IPS-18c (cell line): ENCODE data around the gene MYO19.

Experiments
- H3K4me3 ChIP-seq: 2 replicates; pipeline ENCODE4 v1.7.0; 2013; ENCODE audit warnings: low read depth, mild to moderate bottlenecking, low read length, moderate library complexity; ENCODE audit not compliant: insufficient read depth
- H3K9me3 ChIP-seq: one replicate; pipeline ENCODE4 v1.6.1; 2013; ENCODE audit warnings: mild to moderate bottlenecking, low read length, moderate library complexity; ENCODE audit not compliant: control insufficient read depth, insufficient read depth

MYO19 gene

GRCh38 chr17:36507266-36507665, 27.4 kb downstream of the MYO19 start:
- Histone ChIP-seq H3K4me3 (no peak overlapping the region), H3K9me3 (no peaks in the 10 kb centered on the region)

- no peak overlapping the region for H3K4me3 ChIP-seq
- no peaks in the 10 kb centered on the region for H3K9me3 ChIP-seq
These were observed 27.8 kb downstream of the MYO19 start for GRCh38 chr17:36506831-36507230.

GRCh38 chr17:36506249-36506826, 28.3 kb downstream of the MYO19 start:
- Histone ChIP-seq H3K9me3 (no peaks in the 10 kb centered on the region), H3K4me3 (no peak overlapping the region)

- Histone ChIP-seq H3K4me3 (no peak overlapping the region), H3K9me3 (peaks cover 2% of the 10 kb centered on the region)
These were observed 29.5 kb downstream of the MYO19 start for GRCh38 chr17:36505171-36505570.

- Histone ChIP-seq H3K9me3 (peaks cover 2% of the 10 kb centered on the region), H3K4me3 (no peak overlapping the region)
These were observed 30.5 kb downstream of the MYO19 start for GRCh38 chr17:36504156-36504545.

GRCh38 chr17:36503456-36504155, 31.1 kb downstream of the MYO19 start:
- peaks cover 2% of the 10 kb centered on the region for H3K9me3 ChIP-seq
- H3K4me3 ChIP-seq: no peak overlapping the region

- Histone ChIP-seq H3K9me3 (peaks cover 2% of the 10 kb centered on the region), H3K4me3 (no peak overlapping the region)
These were observed 32.7 kb downstream of the MYO19 start for GRCh38 chr17:36501963-36502362.

- peaks cover 2% of the 10 kb centered on the region for H3K9me3 ChIP-seq
- H3K4me3 ChIP-seq: no peak overlapping the region
These were observed 33.3 kb downstream of the MYO19 start for GRCh38 chr17:36501351-36501750.

- Histone ChIP-seq H3K9me3 (peaks cover 2% of the 10 kb centered on the region), H3K4me3 (no peak overlapping the region)
These were observed 33.9 kb downstream of the MYO19 start for GRCh38 chr17:36500745-36501225.

- peaks cover 2% of the 10 kb centered on the region for H3K9me3 ChIP-seq
These were observed 35.9 kb downstream of the MYO19 start for GRCh38 chr17:36498560-36499300.

GRCh38 chr17:36498155-36498554, 36.5 kb downstream of the MYO19 start:
- Histone ChIP-seq H3K4me3 (no peak overlapping the region), H3K9me3 (peaks cover 2% of the 10 kb centered on the region)

More at GRCh38 chr17:36498560-36499300, 35.9 kb downstream of the MYO19 start:
- no peak overlapping the region for H3K4me3 ChIP-seq

- Histone ChIP-seq H3K4me3 (no peak overlapping the region), H3K9me3 (peaks cover 2% of the 10 kb centered on the region)
These were observed 38.5 kb downstream of the MYO19 start for GRCh38 chr17:36496018-36496789.

GRCh38 chr17:36495076-36495578, 39.5 kb downstream of the MYO19 start:
- no peak overlapping the region for H3K4me3 ChIP-seq
- no peaks in the 10 kb centered on the region for H3K9me3 ChIP-seq

GRCh38 chr17:36494674-36495073, 40.0 kb downstream of the MYO19 start:
- Histone ChIP-seq H3K9me3 (no peaks in the 10 kb centered on the region), H3K4me3 (no peak overlapping the region)

GRCh38 chr17:36493956-36494355, 40.7 kb downstream of the MYO19 start:
- no peaks in the 10 kb centered on the region for H3K9me3 ChIP-seq
- no peak overlapping the region for H3K4me3 ChIP-seq

GRCh38 chr17:36486204-36487194, 48.2 kb downstream of the MYO19 start, which contains the start of gene ZNHIT3:
Gene ZNHIT3 (plus strand): TSS chr17:36486681. CDS start chr17:36486700, 19 bp downstream.
- peak within 1 kb of the TSS; percentile 94 for H3K4me3 ChIP-seq
- H3K9me3 ChIP-seq: no peaks in the 10 kb centered on the region
